GM18511 (cell line): ENCODE data around the gene FAM114A1.
"Not testable (repeated sequence)": the region's sequence is repeated elsewhere in the genome, so short reads cannot be mapped to it uniquely, and the experiment has no call there.

Experiments used
- ATAC-seq: cut with Tn5 transposase; IDR thresholded peaks from one replicate; pipeline ENCODE4 v1.9.1; 2021; ENCODE audit warnings: mild to moderate bottlenecking, moderate library complexity; ENCODE audit not compliant: unreplicated experiment

FAM114A1 gene

GRCh38 chr4:38928974-38929373 is 61.4 kb downstream of the FAM114A1 start:
- no peak for ATAC-seq

GRCh38 chr4:38930204-38930603 is 62.6 kb downstream of the FAM114A1 start:
- peak; percentile 61 for ATAC-seq

GRCh38 chr4:38930707-38931106 is 63.1 kb downstream of the FAM114A1 start:
- ATAC-seq: no peak

- no peak for ATAC-seq
These were observed 63.5 kb downstream of the FAM114A1 start for GRCh38 chr4:38931125-38931524.

- ATAC-seq: no peak
These were observed 67.9 kb downstream of the FAM114A1 start for GRCh38 chr4:38935391-38936073.

GRCh38 chr4:38939165-38939564 is 71.6 kb downstream of the FAM114A1 start:
- ATAC-seq: peak; percentile 94

GRCh38 chr4:38940476-38940875 is 72.9 kb downstream of the FAM114A1 start:
- ATAC-seq: no peak

GRCh38 chr4:38941906-38942305 is 74.3 kb downstream of the FAM114A1 start:
- ATAC-seq: not testable (repeated sequence)

- no peak for ATAC-seq
These were observed 75.7 kb downstream of the FAM114A1 start for GRCh38 chr4:38943343-38943742.

- no peak for ATAC-seq
These were observed 76.8 kb downstream of the FAM114A1 start for GRCh38 chr4:38944440-38944839.

GRCh38 chr4:38946919-38947318 is 79.3 kb downstream of the FAM114A1 start:
- ATAC-seq: no peak

GRCh38 chr4:38948551-38948950 is 80.9 kb downstream of the FAM114A1 start:
- no peak for ATAC-seq

- ATAC-seq: no peak
These were observed 81.9 kb downstream of the FAM114A1 start for GRCh38 chr4:38949411-38950051.

GRCh38 chr4:38950159-38950558 is 82.6 kb downstream of the FAM114A1 start:
- ATAC-seq: no peak

- ATAC-seq: no peak
These were observed 83.1 kb downstream of the FAM114A1 start for GRCh38 chr4:38950734-38951133.

GRCh38 chr4:38951598-38951997 is 84.0 kb downstream of the FAM114A1 start:
- no peak for ATAC-seq

- no peak for ATAC-seq
These were observed 84.4 kb downstream of the FAM114A1 start for GRCh38 chr4:38952017-38952416.

GRCh38 chr4:38954727-38955126 is 87.1 kb downstream of the FAM114A1 start:
- no peak for ATAC-seq

- ATAC-seq: no peak
These were observed 88.4 kb downstream of the FAM114A1 start for GRCh38 chr4:38955957-38956356.

- ATAC-seq: no peak
These were observed 89.7 kb downstream of the FAM114A1 start for GRCh38 chr4:38957261-38957815.

- no peak for ATAC-seq
These were observed 90.3 kb downstream of the FAM114A1 start for GRCh38 chr4:38957893-38958292.

GRCh38 chr4:38958453-38959190 is 91.0 kb downstream of the FAM114A1 start:
- ATAC-seq: no peak
